ENCODE data around the gene SPEF1. TPM values are rescaled to one million over a fixed set of nuclear protein-coding genes. Genes with fewer than 3 reads are reported as not detected.

The SPEF1 gene
- total RNA-seq, 1 experiment from 2014 or later: 0.34 TPM

GRCh38 chr20:3730803-3731672, 50.2 kb downstream of the SPEF1 start:
- no peak for DNase-seq (ENCODE audit: low read depth)

DNA sequence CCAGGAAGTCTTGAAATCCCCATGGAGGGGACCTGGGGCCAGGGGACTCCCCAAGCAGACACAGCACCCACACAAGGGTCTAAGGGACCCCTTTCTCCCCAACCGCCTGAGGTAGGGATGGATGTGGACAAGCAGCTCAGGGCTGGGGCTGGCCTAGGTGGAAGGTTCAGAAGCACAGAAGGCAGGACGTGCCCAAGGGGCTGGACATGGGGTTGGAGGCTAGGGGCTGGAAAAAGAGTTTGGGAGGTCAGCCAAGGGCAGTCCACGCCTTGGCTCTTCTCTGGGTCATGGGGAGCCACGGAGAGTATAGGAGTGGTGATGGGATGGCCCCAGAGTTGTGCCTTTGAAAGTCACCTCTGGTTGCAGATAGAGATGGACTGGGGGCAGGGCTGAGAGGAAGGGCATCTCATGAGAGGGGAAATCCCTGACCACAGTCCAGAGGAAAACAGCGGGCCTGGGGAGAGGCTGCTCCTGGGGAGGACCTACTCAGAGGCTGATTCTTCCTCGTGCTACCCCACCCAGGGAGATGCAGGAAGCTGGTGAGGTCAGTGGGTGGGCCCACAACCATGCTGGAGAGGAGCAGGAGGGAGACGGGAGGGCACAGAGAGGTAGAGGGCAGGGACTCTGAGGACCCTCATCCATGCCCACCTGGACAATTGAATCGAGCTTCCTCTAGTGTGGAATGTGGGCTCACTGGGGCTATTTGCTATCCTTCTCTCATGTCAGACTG, 51.3 kb downstream of the SPEF1 start:
- no peak for DNase-seq (ENCODE audit: low read depth)

GRCh38 chr20:3729378-3729777, 51.9 kb downstream of the SPEF1 start:
- no peak for DNase-seq (ENCODE audit: low read depth)

DNA sequence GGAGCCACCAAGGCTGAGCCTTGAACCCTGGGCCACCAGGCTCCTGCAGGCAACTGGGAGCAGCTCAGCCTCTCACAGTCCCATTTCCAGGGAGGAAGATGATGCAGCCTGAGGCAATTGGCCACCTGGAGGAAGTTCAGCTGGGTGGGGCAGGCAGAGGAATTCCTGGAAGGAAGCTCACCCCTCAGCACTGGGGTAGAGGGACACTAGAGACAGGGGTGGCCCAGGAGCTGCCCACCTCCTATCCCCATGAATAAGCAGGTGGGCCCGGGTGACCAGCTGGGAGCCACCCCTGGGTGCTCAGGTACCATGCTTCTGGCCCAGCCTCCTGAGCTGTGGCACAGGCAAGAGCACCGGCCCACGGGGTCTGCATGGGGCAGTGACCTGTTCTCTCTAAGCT, 52.4 kb downstream of the SPEF1 start:
- DNase-seq (ENCODE audit: low read depth): no peak

DNA sequence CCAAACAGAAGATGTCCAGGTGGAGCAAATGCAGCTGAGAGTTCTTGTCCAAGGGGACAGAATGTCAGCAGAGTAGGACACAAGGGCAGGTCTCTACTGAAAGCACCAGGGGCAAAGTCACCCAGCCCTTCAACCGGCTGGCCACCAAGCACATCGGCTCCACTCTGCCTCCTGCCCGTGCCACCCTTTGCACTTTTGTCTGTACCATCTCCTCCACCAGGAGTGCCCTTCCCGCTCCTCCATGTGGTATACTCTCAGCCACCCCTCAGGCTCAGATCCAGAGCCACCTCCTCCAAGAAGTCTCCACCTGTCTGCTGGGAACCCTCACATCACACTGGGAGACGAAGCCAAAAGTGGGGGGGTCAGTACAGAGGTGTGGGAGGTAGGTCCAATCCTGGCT, 52.9 kb downstream of the SPEF1 start:
- DNase-seq (ENCODE audit: low read depth): no peak

Other genes starting within 250 kb of the SPEF1 start
- not detected in 2 replicates for gene GFRA4, start 118.0 kb downstream of the SPEF1 start, total RNA-seq (2014; rRNA removed; shearing (Covaris generic))
- 0.15 and 0.25 TPM in 2 replicates for gene ADAM33, start 99.4 kb downstream of the SPEF1 start, total RNA-seq (2014; rRNA removed; shearing (Covaris generic))
- gene SIGLEC1, start 68.8 kb downstream of the SPEF1 start, total RNA-seq (2014; rRNA removed; shearing (Covaris generic)): not detected in 2 replicates
- 0.05 TPM in 1 of 2 replicates, not detected in the other for gene HSPA12B, start 48.8 kb downstream of the SPEF1 start, total RNA-seq (2014; rRNA removed; shearing (Covaris generic))
- 26.8 and 39.1 TPM in 2 replicates for gene ADISSP, start 13.7 kb downstream of the SPEF1 start, total RNA-seq (2014; rRNA removed; shearing (Covaris generic))
- 80.2 and 161 TPM in 2 replicates for gene CENPB, start 5.3 kb upstream of the SPEF1 start, total RNA-seq (2014; rRNA removed; shearing (Covaris generic))
- 67.5 and 104 TPM in 2 replicates for gene CDC25B, start 14.9 kb upstream of the SPEF1 start, total RNA-seq (2014; rRNA removed; shearing (Covaris generic))
- gene AP5S1, start 39.1 kb upstream of the SPEF1 start, total RNA-seq (2014; rRNA removed; shearing (Covaris generic)): 35.7 and 41.4 TPM in 2 replicates
- gene MAVS, start 65.4 kb upstream of the SPEF1 start, total RNA-seq (2014; rRNA removed; shearing (Covaris generic)): 20.8 and 39.5 TPM in 2 replicates
- gene PANK2, start 107.9 kb upstream of the SPEF1 start, total RNA-seq (2014; rRNA removed; shearing (Covaris generic)): 67.6 and 81.8 TPM in 2 replicates
- gene RNF24, start 234.1 kb upstream of the SPEF1 start, total RNA-seq (2014; rRNA removed; shearing (Covaris generic)): 21.3 and 41.6 TPM in 2 replicates

Measured in M059J (cell line).